ENCODE measurements around the gene BPIFA2.

Gene BPIFA2

GRCh38 chr20:33165416-33166055 lies 2.4 kb upstream of the BPIFA2 start:
- TF ChIP-seq REST (IDR thresholded peaks at IDR 0.05; ENCODE audit: low read depth) (no peak), EGR1 (IDR thresholded peaks at IDR 0.05) (no peak), EP300 (IDR thresholded peaks at IDR 0.05; ENCODE audit: borderline replicate concordance) (no peak), YY1 (IDR thresholded peaks at IDR 0.05; ENCODE audit: low read depth) (no peak), USF1 (IDR thresholded peaks at IDR 0.05) (no peak), ZBTB7A (IDR thresholded peaks at IDR 0.05; ENCODE audit: low read depth) (no peak), MAX (IDR thresholded peaks at IDR 0.05) (no peak), TAF1 (IDR thresholded peaks at IDR 0.05; ENCODE audit: low read depth) (no peak), TEAD4 (IDR thresholded peaks at IDR 0.05) (no peak), CREB1 (IDR thresholded peaks at IDR 0.05; ENCODE audit: low read depth) (no peak), TCF12 (IDR thresholded peaks at IDR 0.05; ENCODE audit: low read depth) (no peak), CEBPB (IDR thresholded peaks at IDR 0.05) (no peak), NFIC (IDR thresholded peaks at IDR 0.05) (no peak), FOXM1 (IDR thresholded peaks at IDR 0.05; ENCODE audit: borderline replicate concordance, low read depth) (no peak), RAD21 (IDR thresholded peaks at IDR 0.05; ENCODE audit: low read depth) (no peak)

DNA sequence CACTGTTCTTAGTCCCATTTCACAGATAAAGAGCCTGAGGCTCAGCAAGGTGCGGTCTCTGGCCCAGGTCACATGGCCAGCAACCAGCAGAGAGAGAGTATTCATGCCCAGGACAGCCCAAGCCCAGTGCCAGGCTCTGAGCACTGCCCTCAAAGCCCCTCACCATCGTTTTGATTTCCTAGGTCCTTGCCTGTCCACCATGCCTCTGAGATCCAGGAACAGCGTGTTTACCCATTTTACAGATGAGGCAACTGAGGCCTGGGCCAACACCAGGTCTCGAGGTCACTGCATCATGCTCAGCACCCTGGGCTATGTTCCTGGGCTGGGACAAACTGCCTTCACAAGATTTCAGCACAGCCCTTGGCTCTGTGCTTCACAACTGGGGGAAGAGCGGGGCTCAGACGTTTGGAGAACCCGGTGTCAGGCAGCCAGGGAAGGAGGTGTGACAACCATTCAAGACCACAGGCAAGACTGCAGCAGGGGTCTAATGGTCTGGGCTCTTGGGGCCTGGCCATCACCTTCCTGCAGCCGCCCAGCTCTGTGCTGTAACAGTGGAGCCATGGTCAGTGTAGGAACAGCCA lies 1.3 kb upstream of the BPIFA2 start:
- TF ChIP-seq TEAD4 (IDR thresholded peaks at IDR 0.05) (no peak), TAF1 (IDR thresholded peaks at IDR 0.05; ENCODE audit: low read depth) (no peak), RAD21 (IDR thresholded peaks at IDR 0.05; ENCODE audit: low read depth) (no peak), EGR1 (IDR thresholded peaks at IDR 0.05) (no peak), CEBPB (IDR thresholded peaks at IDR 0.05) (no peak), TCF12 (IDR thresholded peaks at IDR 0.05; ENCODE audit: low read depth) (no peak), MAX (IDR thresholded peaks at IDR 0.05) (no peak), REST (IDR thresholded peaks at IDR 0.05; ENCODE audit: low read depth) (no peak)

GRCh38 chr20:33169176-33169794 lies 1.3 kb downstream of the BPIFA2 start:
- TF ChIP-seq EP300 (IDR thresholded peaks at IDR 0.05; ENCODE audit: borderline replicate concordance), result no peak
- no peak for TF ChIP-seq TCF12 (IDR thresholded peaks at IDR 0.05; ENCODE audit: low read depth)

DNA sequence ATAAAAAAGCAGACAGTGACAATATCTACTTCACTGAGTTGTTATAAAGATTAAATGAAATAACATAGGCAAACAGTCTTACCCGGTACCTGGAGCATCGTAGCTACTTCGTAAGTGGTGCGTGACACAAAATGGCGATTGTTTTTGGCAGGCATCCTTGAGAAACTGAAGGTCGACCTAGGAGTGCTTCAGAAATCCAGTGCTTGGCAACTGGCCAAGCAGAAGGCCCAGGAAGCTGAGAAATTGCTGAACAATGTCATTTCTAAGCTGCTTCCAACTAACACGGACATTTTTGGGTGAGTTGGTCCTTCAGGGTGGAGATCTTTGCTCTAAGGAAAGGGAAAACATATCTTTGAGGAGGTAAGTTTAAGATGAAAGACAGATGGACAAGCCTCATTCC lies 4.8 kb downstream of the BPIFA2 start:
- peak; percentile 49; the same call in 1 of the 2 replicates for TF ChIP-seq NFIC (IDR thresholded peaks at IDR 0.05)
- TF ChIP-seq EGR1 (IDR thresholded peaks at IDR 0.05), result no peak

DNA sequence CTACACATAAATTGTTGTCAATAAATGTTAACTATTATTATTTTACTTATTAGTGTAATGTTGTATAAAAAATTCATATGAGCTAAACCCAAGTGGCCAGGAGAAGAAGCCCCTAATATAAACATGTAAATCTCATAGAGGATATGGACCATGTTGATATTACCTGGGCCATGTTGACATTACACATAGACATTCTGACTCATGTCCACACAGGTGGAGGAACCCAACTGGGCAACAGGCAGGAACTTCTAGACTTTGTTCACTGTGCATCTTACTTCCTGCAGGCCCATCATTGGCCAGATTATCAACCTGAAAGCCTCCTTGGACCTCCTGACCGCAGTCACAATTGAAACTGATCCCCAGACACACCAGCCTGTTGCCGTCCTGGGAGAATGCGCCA lies 7.2 kb downstream of the BPIFA2 start:
- TF ChIP-seq EGR1 (IDR thresholded peaks at IDR 0.05) (no peak), NFIC (IDR thresholded peaks at IDR 0.05) (no peak), RAD21 (IDR thresholded peaks at IDR 0.05; ENCODE audit: low read depth) (no peak), USF1 (IDR thresholded peaks at IDR 0.05) (no peak), TCF12 (IDR thresholded peaks at IDR 0.05; ENCODE audit: low read depth) (no peak), EP300 (IDR thresholded peaks at IDR 0.05; ENCODE audit: borderline replicate concordance) (no peak), MAX (IDR thresholded peaks at IDR 0.05) (no peak), CEBPB (IDR thresholded peaks at IDR 0.05) (no peak), ZBTB7A (IDR thresholded peaks at IDR 0.05; ENCODE audit: low read depth) (no peak), CREB1 (IDR thresholded peaks at IDR 0.05; ENCODE audit: low read depth) (no peak), FOXM1 (IDR thresholded peaks at IDR 0.05; ENCODE audit: borderline replicate concordance, low read depth) (no peak), TAF1 (IDR thresholded peaks at IDR 0.05; ENCODE audit: low read depth) (no peak), TEAD4 (IDR thresholded peaks at IDR 0.05) (no peak), REST (IDR thresholded peaks at IDR 0.05; ENCODE audit: low read depth) (no peak), YY1 (IDR thresholded peaks at IDR 0.05; ENCODE audit: low read depth) (no peak)
